Measurements from ENCODE around the gene BSPH1. TPM values are rescaled to one million over a fixed set of nuclear protein-coding genes. Genes with fewer than 3 reads are reported as not detected.

Gene BSPH1
- total and polyA plus RNA-seq, 7 experiments from 2014 or later = not detected

DNA sequence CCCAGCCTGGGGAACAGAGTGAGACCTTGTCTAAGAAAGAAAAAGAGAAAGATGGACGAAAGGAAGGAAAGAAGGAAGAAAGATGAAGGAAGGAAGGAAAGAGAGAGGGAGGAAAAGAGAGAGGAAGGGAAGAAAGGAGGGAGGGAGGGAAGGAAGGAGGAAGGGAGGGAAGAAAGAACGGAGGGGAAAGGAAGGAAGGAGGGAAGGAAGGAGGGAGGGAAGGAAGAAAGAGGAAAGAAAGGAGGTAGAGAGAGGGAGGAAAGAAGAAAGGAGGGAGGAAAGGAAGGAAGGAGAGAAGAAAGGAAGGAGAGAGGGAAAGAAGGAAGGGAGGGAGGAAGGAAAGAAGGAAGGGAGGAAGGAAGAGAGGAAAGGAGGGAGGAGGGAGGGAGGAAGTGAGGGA lies 31.0 kb upstream of the BSPH1 start:
- ChIA-PET CTCF (no interaction called here), POLR2A (no interaction called here)
- Mint-ChIP-seq H3K27ac (no peak overlapping the region), H3K36me3 (no peaks in the 10 kb centered on the region), H3K9me3 (peaks cover 0 to 5% (median 0%) of the 10 kb centered on the region in 11 donors), H3K4me3 (peak overlapping the region in 1 of 10 donors; percentile 43), H3K4me1 (peaks cover 0 to 6% (median 0%) of the 10 kb centered on the region in 7 donors), H3K27me3 (peaks cover 25 to 65% (median 51%) of the 10 kb centered on the region in 5 donors)
- DNase-seq = no peak
- no peak overlapping the region for H3K27ac ChIP-seq (ENCODE audit: low read depth, low read length)
- H3K4me1 ChIP-seq (ENCODE audit: control insufficient read depth in 2 of 2, insufficient read depth in 2 of 2, low read length in 2 of 2) = no peaks in the 10 kb centered on the region
- H3K4me3 ChIP-seq (ENCODE audit: low read length) = no peak overlapping the region
- no peaks in the 10 kb centered on the region for H3K27me3 ChIP-seq (ENCODE audit: control insufficient read depth in 2 of 2, insufficient read depth in 2 of 2, low read length in 2 of 2)
- H3K36me3 ChIP-seq (ENCODE audit: control insufficient read depth in 2 of 3, insufficient read depth in 3 of 3, low read length in 3 of 3) = no peaks in the 10 kb centered on the region
- no peak for ATAC-seq
- no peaks in the 10 kb centered on the region for H3K9me3 ChIP-seq (ENCODE audit: control insufficient read depth in 2 of 3, low read length in 3 of 3)
- intact Hi-C loops (cut with micrococcal nuclease) = no loop called here

DNA sequence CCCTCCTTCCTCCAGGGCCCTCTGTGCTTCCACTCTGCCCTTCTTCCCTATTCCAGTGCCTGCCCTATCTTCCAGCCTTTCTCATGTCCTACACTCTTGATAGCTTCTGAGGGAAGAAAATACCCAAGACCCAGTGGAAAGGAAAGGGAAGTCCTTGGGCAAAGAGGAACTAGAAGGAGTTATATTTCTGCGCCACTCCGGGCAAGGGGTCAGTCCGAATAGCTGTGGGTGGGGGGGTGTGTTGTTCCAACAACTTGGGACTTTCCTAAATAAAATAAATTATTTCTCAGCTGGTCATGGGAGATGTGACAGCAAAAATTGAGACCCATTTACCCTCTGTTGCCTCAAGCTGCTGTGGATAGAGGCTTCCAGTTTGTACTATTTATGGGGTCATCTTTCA lies 28.7 kb upstream of the BSPH1 start:
- peaks cover 0 to 6% (median 0%) of the 10 kb centered on the region in 7 donors for H3K4me1 Mint-ChIP-seq
- H3K4me1 ChIP-seq (ENCODE audit: control insufficient read depth in 2 of 2, insufficient read depth in 2 of 2, low read length in 2 of 2) = no peaks in the 10 kb centered on the region
- no peak overlapping the region for H3K27ac Mint-ChIP-seq
- ATAC-seq (no peak), DNase-seq (no peak)
- H3K4me3 Mint-ChIP-seq = no peak overlapping the region
- no peaks in the 10 kb centered on the region for H3K36me3 Mint-ChIP-seq
- peaks cover 3 to 7% of the 10 kb centered on the region in 2 donors for H3K27me3 ChIP-seq (ENCODE audit: control insufficient read depth in 2 of 2, insufficient read depth in 2 of 2, low read length in 2 of 2)
- intact Hi-C loops (cut with micrococcal nuclease) = no loop called here
- H3K27me3 Mint-ChIP-seq = peaks cover 16 to 65% (median 52%) of the 10 kb centered on the region in 5 donors
- no peaks in the 10 kb centered on the region for H3K9me3 ChIP-seq (ENCODE audit: control insufficient read depth in 2 of 3, low read length in 3 of 3)
- H3K4me3 ChIP-seq (ENCODE audit: low read length) = no peak overlapping the region
- peaks cover 0 to 2% (median 0%) of the 10 kb centered on the region in 11 donors for H3K9me3 Mint-ChIP-seq
- ChIA-PET POLR2A (interaction anchor here (0.7 kb wide), 1 partner anchor 15 kb away, joined by 3 read pairs; no protein-coding TSS in a partner anchor), CTCF (no interaction called here)
- H3K36me3 ChIP-seq (ENCODE audit: control insufficient read depth in 2 of 3, insufficient read depth in 3 of 3, low read length in 3 of 3) = no peaks in the 10 kb centered on the region
- no peak overlapping the region for H3K27ac ChIP-seq (ENCODE audit: low read depth, low read length)

GRCh38 chr19:48010932-48011758 lies 19.2 kb upstream of the BSPH1 start:
- no peak overlapping the region for H3K4me3 Mint-ChIP-seq
- Histone ChIP-seq H3K4me1 (ENCODE audit: control insufficient read depth in 2 of 2, insufficient read depth in 2 of 2, low read length in 2 of 2) (no peaks in the 10 kb centered on the region), H3K9me3 (ENCODE audit: control insufficient read depth in 2 of 3, low read length in 3 of 3) (no peaks in the 10 kb centered on the region), H3K27ac (ENCODE audit: low read depth, low read length) (no peak overlapping the region), H3K27me3 (ENCODE audit: control insufficient read depth in 2 of 2, insufficient read depth in 2 of 2, low read length in 2 of 2) (no peaks in the 10 kb centered on the region), H3K36me3 (ENCODE audit: control insufficient read depth in 2 of 3, insufficient read depth in 3 of 3, low read length in 3 of 3) (no peaks in the 10 kb centered on the region), H3K4me3 (ENCODE audit: low read length) (no peak overlapping the region)
- ATAC-seq (no peak), DNase-seq (no peak)
- peaks cover 0 to 10% (median 0%) of the 10 kb centered on the region in 5 donors for H3K36me3 Mint-ChIP-seq
- peaks cover 0 to 19% (median 3%) of the 10 kb centered on the region in 11 donors for H3K9me3 Mint-ChIP-seq
- H3K27me3 Mint-ChIP-seq = peaks cover 0 to 18% (median 16%) of the 10 kb centered on the region in 5 donors
- ChIA-PET CTCF (no interaction called here), POLR2A (no interaction called here)
- intact Hi-C loops (cut with micrococcal nuclease) = no loop called here
- peaks cover 0 to 2% (median 0%) of the 10 kb centered on the region in 7 donors for H3K4me1 Mint-ChIP-seq
- no peak overlapping the region for H3K27ac Mint-ChIP-seq

GRCh38 chr19:48006762-48007161 lies 14.8 kb upstream of the BSPH1 start:
- Mint-ChIP-seq H3K4me1 (peaks cover 0 to 2% (median 0%) of the 10 kb centered on the region in 7 donors), H3K9me3 (peaks cover 0 to 19% (median 3%) of the 10 kb centered on the region in 11 donors), H3K27ac (no peak overlapping the region), H3K36me3 (peaks cover 0 to 10% (median 0%) of the 10 kb centered on the region in 5 donors), H3K27me3 (peaks cover 0 to 34% (median 26%) of the 10 kb centered on the region in 5 donors), H3K4me3 (no peak overlapping the region)
- DNase-seq (no peak), ATAC-seq (no peak)
- H3K27me3 ChIP-seq (ENCODE audit: control insufficient read depth in 2 of 2, insufficient read depth in 2 of 2, low read length in 2 of 2) = no peaks in the 10 kb centered on the region
- POLR2A ChIA-PET = no interaction called here
- H3K4me3 ChIP-seq (ENCODE audit: low read length) = no peak overlapping the region
- intact Hi-C loops (cut with micrococcal nuclease) = no loop called here
- H3K4me1 ChIP-seq (ENCODE audit: control insufficient read depth in 2 of 2, insufficient read depth in 2 of 2, low read length in 2 of 2) = no peaks in the 10 kb centered on the region
- H3K36me3 ChIP-seq (ENCODE audit: control insufficient read depth in 2 of 3, insufficient read depth in 3 of 3, low read length in 3 of 3) = no peaks in the 10 kb centered on the region
- H3K27ac ChIP-seq (ENCODE audit: low read depth, low read length) = no peak overlapping the region
- CTCF ChIA-PET = no interaction called here
- H3K9me3 ChIP-seq (ENCODE audit: control insufficient read depth in 2 of 3, low read length in 3 of 3) = no peaks in the 10 kb centered on the region

GRCh38 chr19:48004236-48004635 lies 12.3 kb upstream of the BSPH1 start:
- H3K4me1 Mint-ChIP-seq = no peaks in the 10 kb centered on the region
- POLR2A ChIA-PET = no interaction called here
- H3K27me3 ChIP-seq (ENCODE audit: control insufficient read depth in 2 of 2, insufficient read depth in 2 of 2, low read length in 2 of 2) = no peaks in the 10 kb centered on the region
- H3K4me3 Mint-ChIP-seq = no peak overlapping the region
- CTCF ChIA-PET = interaction anchor here (0.6 kb wide), 1 partner anchor 36 kb away, joined by 4 read pairs; no protein-coding TSS in a partner anchor
- H3K27ac Mint-ChIP-seq = peak overlapping the region in 1 of 9 donors; percentile 36
- H3K36me3 Mint-ChIP-seq = peaks cover 0 to 10% (median 0%) of the 10 kb centered on the region in 5 donors
- H3K27ac ChIP-seq (ENCODE audit: low read depth, low read length) = no peak overlapping the region
- H3K4me3 ChIP-seq (ENCODE audit: low read length) = no peak overlapping the region
- ATAC-seq = no peak
- DNase-seq = no peak
- no peaks in the 10 kb centered on the region for H3K36me3 ChIP-seq (ENCODE audit: control insufficient read depth in 2 of 3, insufficient read depth in 3 of 3, low read length in 3 of 3)
- peaks cover 0 to 15% (median 1%) of the 10 kb centered on the region in 11 donors for H3K9me3 Mint-ChIP-seq
- H3K9me3 ChIP-seq (ENCODE audit: control insufficient read depth in 2 of 3, low read length in 3 of 3) = no peaks in the 10 kb centered on the region
- no peaks in the 10 kb centered on the region for H3K4me1 ChIP-seq (ENCODE audit: control insufficient read depth in 2 of 2, insufficient read depth in 2 of 2, low read length in 2 of 2)
- peaks cover 0 to 39% (median 26%) of the 10 kb centered on the region in 5 donors for H3K27me3 Mint-ChIP-seq
- intact Hi-C loops (cut with micrococcal nuclease) = no loop called here

- Histone ChIP-seq H3K27me3 (ENCODE audit: control insufficient read depth in 2 of 2, insufficient read depth in 2 of 2, low read length in 2 of 2) (no peaks in the 10 kb centered on the region), H3K4me1 (ENCODE audit: control insufficient read depth in 2 of 2, insufficient read depth in 2 of 2, low read length in 2 of 2) (no peaks in the 10 kb centered on the region), H3K4me3 (ENCODE audit: low read length) (no peak overlapping the region), H3K27ac (ENCODE audit: low read depth, low read length) (no peak overlapping the region), H3K9me3 (ENCODE audit: control insufficient read depth in 2 of 3, low read length in 3 of 3) (no peaks in the 10 kb centered on the region), H3K36me3 (ENCODE audit: control insufficient read depth in 2 of 3, insufficient read depth in 3 of 3, low read length in 3 of 3) (no peaks in the 10 kb centered on the region)
- CTCF ChIA-PET = interaction anchor here (0.6 kb wide), 1 partner anchor 22 kb away, joined by 3 read pairs; no protein-coding TSS in a partner anchor
- no peaks in the 10 kb centered on the region for H3K36me3 Mint-ChIP-seq
- H3K27me3 Mint-ChIP-seq = peaks cover 0 to 38% (median 20%) of the 10 kb centered on the region in 5 donors
- H3K4me3 Mint-ChIP-seq = no peak overlapping the region
- H3K9me3 Mint-ChIP-seq = peaks cover 0 to 3% (median 0%) of the 10 kb centered on the region in 11 donors
- POLR2A ChIA-PET = no interaction called here
- intact Hi-C loops (cut with micrococcal nuclease) = no loop called here
- no peaks in the 10 kb centered on the region for H3K4me1 Mint-ChIP-seq
- no peak overlapping the region for H3K27ac Mint-ChIP-seq
- no peak for ATAC-seq
- DNase-seq = no peak
These were observed 8.9 kb upstream of the BSPH1 start for GRCh38 chr19:48000846-48001245.

Data from naive thymus-derived CD4-positive, alpha-beta T cell (primary cell).